Left hindlimb (tissue), 1 donor: ENCODE data around the gene HTRA3.
"Not testable (repeated sequence)": the region's sequence is repeated elsewhere in the genome, so short reads cannot be mapped to it uniquely, and the experiment has no call there.

Source experiments
- DNase-seq: peaks from one replicate; pipeline ENCODE4 v3.0.0-alpha.2; 2018

Gene HTRA3

GRCh38 chr4:8331575-8331955 is 62.0 kb downstream of the HTRA3 start:
- no peak for DNase-seq

GRCh38 chr4:8332038-8332857 is 62.7 kb downstream of the HTRA3 start:
- no peak for DNase-seq

- DNase-seq, result no peak
Observed at GRCh38 chr4:8332891-8333331, 63.4 kb downstream of the HTRA3 start.

- DNase-seq, result no peak
Observed at GRCh38 chr4:8333726-8334460, 64.3 kb downstream of the HTRA3 start.

- no peak for DNase-seq
Observed at GRCh38 chr4:8334786-8335460, 65.4 kb downstream of the HTRA3 start.

GRCh38 chr4:8335848-8336247 is 66.3 kb downstream of the HTRA3 start:
- DNase-seq, result no peak

GRCh38 chr4:8336412-8337075 is 67.0 kb downstream of the HTRA3 start:
- DNase-seq, result no peak

GRCh38 chr4:8338351-8338961 is 68.9 kb downstream of the HTRA3 start:
- no peak for DNase-seq

GRCh38 chr4:8340781-8341241 is 71.3 kb downstream of the HTRA3 start:
- DNase-seq, result peak; percentile 93

GRCh38 chr4:8341281-8341680 is 71.7 kb downstream of the HTRA3 start:
- not testable (repeated sequence) for DNase-seq

- no peak for DNase-seq
Observed at GRCh38 chr4:8341691-8342090, 72.1 kb downstream of the HTRA3 start.

- DNase-seq, result no peak
Observed at GRCh38 chr4:8342651-8343261, 73.2 kb downstream of the HTRA3 start.

- DNase-seq, result peak; percentile 70
Observed at GRCh38 chr4:8343262-8343966, 73.9 kb downstream of the HTRA3 start.

GRCh38 chr4:8343967-8344331 is 74.4 kb downstream of the HTRA3 start:
- no peak for DNase-seq

- no peak for DNase-seq
Observed at GRCh38 chr4:8344377-8344776, 74.8 kb downstream of the HTRA3 start.

GRCh38 chr4:8345053-8345945 is 75.7 kb downstream of the HTRA3 start:
- DNase-seq, result no peak

- DNase-seq, result no peak
Observed at GRCh38 chr4:8345946-8346814, 76.6 kb downstream of the HTRA3 start.

GRCh38 chr4:8346838-8347605 is 77.5 kb downstream of the HTRA3 start:
- DNase-seq, result no peak

GRCh38 chr4:8347660-8348059 is 78.1 kb downstream of the HTRA3 start:
- no peak for DNase-seq
